ENCODE measurements around the gene ZGPAT. TPM values are rescaled to one million over a fixed set of nuclear protein-coding genes. Genes with fewer than 3 reads are reported as not detected.

ZGPAT gene
- total RNA-seq, 1 donor, result 18.8 TPM

DNA sequence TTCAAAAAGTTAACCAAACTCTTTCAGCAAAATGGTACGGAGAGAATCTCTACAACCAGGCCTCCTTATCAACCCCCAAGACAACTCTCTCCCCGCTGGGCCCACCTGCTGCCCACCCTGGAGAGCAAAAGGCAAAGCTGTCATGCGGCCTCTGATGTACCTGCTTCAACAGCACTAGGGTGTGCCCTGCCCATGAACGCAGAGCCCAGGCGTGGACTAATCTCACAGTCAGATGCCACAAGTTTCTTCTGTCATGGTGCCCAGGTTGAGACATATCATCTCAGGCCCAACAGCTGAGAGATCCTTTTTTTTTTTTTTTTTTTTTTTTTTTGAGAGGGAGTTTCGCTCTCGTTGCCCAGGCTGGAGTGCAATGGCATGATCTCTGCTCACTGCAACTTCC lies 58.1 kb downstream of the ZGPAT start:
- peaks cover 4% of the 10 kb centered on the region for H3K27me3 ChIP-seq (ENCODE audit: insufficient read depth, low read length)
- H4K20me1 ChIP-seq (ENCODE audit: insufficient read depth, low read length), result no peaks in the 10 kb centered on the region
- no peaks in the 10 kb centered on the region for H3K36me3 ChIP-seq (ENCODE audit: insufficient read depth, low read length)
- DNase-seq (ENCODE audit: insufficient read length, low spot score, missing footprints), result peak; percentile 41
- no peak overlapping the region for H3K27ac ChIP-seq (ENCODE audit: low read depth, low read length)
- no peaks in the 10 kb centered on the region for H3K4me1 ChIP-seq (ENCODE audit: insufficient read depth, low read length)
- TF ChIP-seq, protein P1, sequence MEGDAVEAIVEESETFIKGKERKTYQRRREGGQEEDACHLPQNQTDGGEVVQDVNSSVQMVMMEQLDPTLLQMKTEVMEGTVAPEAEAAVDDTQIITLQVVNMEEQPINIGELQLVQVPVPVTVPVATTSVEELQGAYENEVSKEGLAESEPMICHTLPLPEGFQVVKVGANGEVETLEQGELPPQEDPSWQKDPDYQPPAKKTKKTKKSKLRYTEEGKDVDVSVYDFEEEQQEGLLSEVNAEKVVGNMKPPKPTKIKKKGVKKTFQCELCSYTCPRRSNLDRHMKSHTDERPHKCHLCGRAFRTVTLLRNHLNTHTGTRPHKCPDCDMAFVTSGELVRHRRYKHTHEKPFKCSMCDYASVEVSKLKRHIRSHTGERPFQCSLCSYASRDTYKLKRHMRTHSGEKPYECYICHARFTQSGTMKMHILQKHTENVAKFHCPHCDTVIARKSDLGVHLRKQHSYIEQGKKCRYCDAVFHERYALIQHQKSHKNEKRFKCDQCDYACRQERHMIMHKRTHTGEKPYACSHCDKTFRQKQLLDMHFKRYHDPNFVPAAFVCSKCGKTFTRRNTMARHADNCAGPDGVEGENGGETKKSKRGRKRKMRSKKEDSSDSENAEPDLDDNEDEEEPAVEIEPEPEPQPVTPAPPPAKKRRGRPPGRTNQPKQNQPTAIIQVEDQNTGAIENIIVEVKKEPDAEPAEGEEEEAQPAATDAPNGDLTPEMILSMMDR (IDR thresholded peaks at IDR 0.05; ENCODE audit: extremely low read depth, low read depth, low read length), result no peak
- no peaks in the 10 kb centered on the region for H3K9me3 ChIP-seq (ENCODE audit: low read depth, low read length)
- no peaks in the 10 kb centered on the region for H3K79me2 ChIP-seq (ENCODE audit: insufficient read depth, low read length)
- no peak overlapping the region for H3K4me2 ChIP-seq (ENCODE audit: insufficient read depth, low read length)
- H3K4me3 ChIP-seq (ENCODE audit: insufficient read depth, low read length), result no peak overlapping the region
- H2AFZ ChIP-seq (ENCODE audit: low read length), result no peak overlapping the region

DNA sequence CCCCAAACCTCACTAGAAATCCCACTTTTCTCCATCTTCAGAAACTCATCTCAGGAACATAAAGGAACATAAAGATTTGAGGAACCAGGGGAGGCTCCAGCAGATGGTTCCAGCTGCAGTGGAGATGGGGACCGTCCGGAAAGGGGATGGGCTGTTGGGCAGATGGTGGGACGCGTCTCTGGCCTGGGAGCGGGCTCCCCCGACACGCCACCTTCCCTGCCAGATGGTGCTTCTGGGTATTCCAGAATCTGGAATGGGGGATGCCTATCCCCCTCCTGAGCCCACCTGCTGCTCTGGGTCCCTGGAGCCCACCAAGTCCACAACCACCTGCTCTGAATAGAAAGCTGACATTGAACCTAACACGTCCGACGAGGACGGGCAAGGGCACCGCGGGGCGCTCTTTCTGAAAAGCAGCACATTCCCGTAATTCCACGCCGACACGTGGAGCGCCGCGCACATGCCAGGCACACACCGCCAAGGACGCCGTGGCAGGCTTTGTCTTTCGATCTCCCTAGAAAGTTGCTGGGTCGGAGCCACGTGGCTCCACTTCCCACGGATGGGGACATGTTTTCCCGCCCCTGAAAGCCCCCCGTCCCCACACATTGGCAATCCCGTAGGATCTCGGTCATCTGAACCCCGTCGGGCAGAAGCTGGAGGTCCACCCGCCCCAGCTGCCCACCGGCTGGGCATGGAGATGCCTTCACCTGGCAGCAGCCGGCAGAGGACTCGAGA lies 59.0 kb downstream of the ZGPAT start:
- H3K4me1 ChIP-seq (ENCODE audit: insufficient read depth, low read length), result no peaks in the 10 kb centered on the region
- TF ChIP-seq, protein P1 (IDR thresholded peaks at IDR 0.05; ENCODE audit: extremely low read depth, low read depth, low read length), result no peak
- no peaks in the 10 kb centered on the region for H3K79me2 ChIP-seq (ENCODE audit: insufficient read depth, low read length)
- no peak overlapping the region for H3K4me3 ChIP-seq (ENCODE audit: insufficient read depth, low read length)
- H2AFZ ChIP-seq (ENCODE audit: low read length), result no peak overlapping the region
- H3K36me3 ChIP-seq (ENCODE audit: insufficient read depth, low read length), result no peaks in the 10 kb centered on the region
- no peak overlapping the region for H3K4me2 ChIP-seq (ENCODE audit: insufficient read depth, low read length)
- H4K20me1 ChIP-seq (ENCODE audit: insufficient read depth, low read length), result no peaks in the 10 kb centered on the region
- peak; percentile 70 for DNase-seq (ENCODE audit: insufficient read length, low spot score, missing footprints)
- no peak overlapping the region for H3K27ac ChIP-seq (ENCODE audit: low read depth, low read length)
- H3K27me3 ChIP-seq (ENCODE audit: insufficient read depth, low read length), result peaks cover 4% of the 10 kb centered on the region
- no peaks in the 10 kb centered on the region for H3K9me3 ChIP-seq (ENCODE audit: low read depth, low read length)

DNA sequence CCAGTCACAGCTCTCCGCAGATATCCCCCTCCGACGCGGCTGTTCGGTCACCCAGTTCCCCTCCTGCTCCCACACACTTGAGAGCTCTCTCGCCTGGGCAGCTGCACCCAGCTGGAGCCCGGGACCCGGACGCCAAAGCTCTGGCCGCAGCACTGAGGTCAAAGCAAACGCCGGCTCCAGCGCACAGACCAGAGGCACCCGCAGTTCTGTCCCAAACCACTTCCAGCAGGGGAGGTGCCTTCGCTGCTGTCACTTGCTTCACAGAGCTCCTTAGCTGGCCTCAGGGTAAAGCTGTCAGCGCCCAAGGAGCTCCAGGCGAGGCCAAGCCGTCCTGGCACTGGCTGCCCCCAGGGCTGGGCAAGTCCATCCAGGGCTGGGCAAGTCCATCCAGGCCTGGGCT lies 59.6 kb downstream of the ZGPAT start:
- Histone ChIP-seq H3K9me3 (ENCODE audit: low read depth, low read length) (no peaks in the 10 kb centered on the region), H4K20me1 (ENCODE audit: insufficient read depth, low read length) (no peaks in the 10 kb centered on the region), H2AFZ (ENCODE audit: low read length) (no peak overlapping the region), H3K79me2 (ENCODE audit: insufficient read depth, low read length) (no peaks in the 10 kb centered on the region), H3K36me3 (ENCODE audit: insufficient read depth, low read length) (no peaks in the 10 kb centered on the region), H3K4me1 (ENCODE audit: insufficient read depth, low read length) (no peaks in the 10 kb centered on the region), H3K4me3 (ENCODE audit: insufficient read depth, low read length) (no peak overlapping the region), H3K27ac (ENCODE audit: low read depth, low read length) (no peak overlapping the region), H3K4me2 (ENCODE audit: insufficient read depth, low read length) (no peak overlapping the region), H3K27me3 (ENCODE audit: insufficient read depth, low read length) (peaks cover 4% of the 10 kb centered on the region)
- peak; percentile 57 for DNase-seq (ENCODE audit: insufficient read length, low spot score, missing footprints)
- TF ChIP-seq, protein P1 (IDR thresholded peaks at IDR 0.05; ENCODE audit: extremely low read depth, low read depth, low read length), result no peak

DNA sequence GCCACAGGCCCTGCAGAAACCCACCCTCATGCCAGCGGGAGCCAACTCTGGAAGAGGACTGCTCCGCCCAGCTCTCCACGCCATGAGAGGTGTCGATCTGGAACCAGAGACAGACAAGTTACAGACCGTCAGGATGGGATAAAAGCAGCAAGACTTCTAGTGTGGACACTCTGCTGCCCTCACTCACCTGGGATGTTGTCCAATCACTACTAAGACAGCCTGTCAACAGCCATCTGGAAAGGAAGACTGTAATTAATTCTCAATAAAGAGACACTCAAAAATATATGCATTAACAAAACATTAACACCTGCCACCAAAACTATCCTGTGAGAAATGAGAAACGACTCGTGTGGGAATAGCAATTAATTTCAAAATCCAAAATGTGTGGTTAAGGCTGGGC lies 60.0 kb downstream of the ZGPAT start:
- Histone ChIP-seq H3K27ac (ENCODE audit: low read depth, low read length) (no peak overlapping the region), H3K4me3 (ENCODE audit: insufficient read depth, low read length) (no peak overlapping the region), H2AFZ (ENCODE audit: low read length) (no peak overlapping the region), H3K79me2 (ENCODE audit: insufficient read depth, low read length) (no peaks in the 10 kb centered on the region), H3K9me3 (ENCODE audit: low read depth, low read length) (no peaks in the 10 kb centered on the region), H3K36me3 (ENCODE audit: insufficient read depth, low read length) (no peaks in the 10 kb centered on the region), H3K4me2 (ENCODE audit: insufficient read depth, low read length) (no peak overlapping the region), H4K20me1 (ENCODE audit: insufficient read depth, low read length) (no peaks in the 10 kb centered on the region), H3K4me1 (ENCODE audit: insufficient read depth, low read length) (no peaks in the 10 kb centered on the region), H3K27me3 (ENCODE audit: insufficient read depth, low read length) (peaks cover 4% of the 10 kb centered on the region)
- DNase-seq (ENCODE audit: insufficient read length, low spot score, missing footprints), result peak; percentile 84
- TF ChIP-seq, protein P1 (IDR thresholded peaks at IDR 0.05; ENCODE audit: extremely low read depth, low read depth, low read length), result no peak

Data from osteoblast (primary cell).